RWPE1 (cell line): Measurements from ENCODE around the gene SNRPB2.

Experiments
- CTCF ChIA-PET: fragments of 350-600 bp; sonication (Branson Sonifier 250); formaldehyde crosslinking; extraction: SDS; loops from one replicate; lab custom pipeline; 2021; lab: Yijun Ruan, JAX
- POLR2A ChIA-PET: fragments of 400-600 bp; formaldehyde crosslinking; extraction: SDS; loops from one replicate; lab custom pipeline; 2020; ENCODE audit warnings: antibody characterized with exemption; ENCODE audit not compliant: low non-redundant PET; lab: Yijun Ruan, JAX
- DNase-seq: peaks from one replicate; pipeline ENCODE4 v3.0.0; 2012; ENCODE audit warnings: low spot score
- H3K27ac ChIP-seq: fragments of 450-650 bp; 2 replicates; pipeline ENCODE4 v1.5.1; 2017
- TF ChIP-seq, protein P1 (sequence below): fragments of 450-650 bp; conservative IDR thresholded peaks from 2 replicates; pipeline ENCODE4 v1.5.1; 2017; ENCODE audit warnings: low read depth, mild to moderate bottlenecking

SNRPB2 gene

GRCh38 chr20:16714242-16714641 is 15.6 kb upstream of the SNRPB2 start:
- ChIA-PET CTCF (no interaction called here), POLR2A (no interaction called here)
- DNase-seq: no peak
- no peak overlapping the region for H3K27ac ChIP-seq
- TF ChIP-seq, protein P1, sequence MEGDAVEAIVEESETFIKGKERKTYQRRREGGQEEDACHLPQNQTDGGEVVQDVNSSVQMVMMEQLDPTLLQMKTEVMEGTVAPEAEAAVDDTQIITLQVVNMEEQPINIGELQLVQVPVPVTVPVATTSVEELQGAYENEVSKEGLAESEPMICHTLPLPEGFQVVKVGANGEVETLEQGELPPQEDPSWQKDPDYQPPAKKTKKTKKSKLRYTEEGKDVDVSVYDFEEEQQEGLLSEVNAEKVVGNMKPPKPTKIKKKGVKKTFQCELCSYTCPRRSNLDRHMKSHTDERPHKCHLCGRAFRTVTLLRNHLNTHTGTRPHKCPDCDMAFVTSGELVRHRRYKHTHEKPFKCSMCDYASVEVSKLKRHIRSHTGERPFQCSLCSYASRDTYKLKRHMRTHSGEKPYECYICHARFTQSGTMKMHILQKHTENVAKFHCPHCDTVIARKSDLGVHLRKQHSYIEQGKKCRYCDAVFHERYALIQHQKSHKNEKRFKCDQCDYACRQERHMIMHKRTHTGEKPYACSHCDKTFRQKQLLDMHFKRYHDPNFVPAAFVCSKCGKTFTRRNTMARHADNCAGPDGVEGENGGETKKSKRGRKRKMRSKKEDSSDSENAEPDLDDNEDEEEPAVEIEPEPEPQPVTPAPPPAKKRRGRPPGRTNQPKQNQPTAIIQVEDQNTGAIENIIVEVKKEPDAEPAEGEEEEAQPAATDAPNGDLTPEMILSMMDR: no peak

DNA sequence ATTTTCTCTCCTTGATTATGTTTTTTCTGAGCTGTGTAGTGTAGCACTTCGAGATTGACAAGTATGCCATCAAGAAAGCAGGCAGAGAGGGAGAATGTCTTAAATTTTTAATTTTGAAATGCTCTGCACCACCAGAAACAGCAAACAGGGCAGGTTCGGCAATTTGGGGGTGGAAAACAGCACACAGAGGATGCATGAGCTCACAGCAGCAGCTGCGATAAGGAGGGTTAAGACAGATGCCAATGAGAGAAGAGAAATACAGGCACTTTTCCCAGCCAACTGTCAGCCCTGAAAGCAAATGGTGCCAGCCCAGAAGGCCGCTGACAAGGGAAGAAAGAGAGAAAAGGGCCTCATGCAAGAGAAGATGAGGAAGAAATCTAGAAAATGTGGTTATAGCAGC is 15.1 kb upstream of the SNRPB2 start:
- H3K27ac ChIP-seq: no peak overlapping the region
- TF ChIP-seq, protein P1: no peak
- no peak for DNase-seq
- ChIA-PET CTCF (no interaction called here), POLR2A (no interaction called here)

DNA sequence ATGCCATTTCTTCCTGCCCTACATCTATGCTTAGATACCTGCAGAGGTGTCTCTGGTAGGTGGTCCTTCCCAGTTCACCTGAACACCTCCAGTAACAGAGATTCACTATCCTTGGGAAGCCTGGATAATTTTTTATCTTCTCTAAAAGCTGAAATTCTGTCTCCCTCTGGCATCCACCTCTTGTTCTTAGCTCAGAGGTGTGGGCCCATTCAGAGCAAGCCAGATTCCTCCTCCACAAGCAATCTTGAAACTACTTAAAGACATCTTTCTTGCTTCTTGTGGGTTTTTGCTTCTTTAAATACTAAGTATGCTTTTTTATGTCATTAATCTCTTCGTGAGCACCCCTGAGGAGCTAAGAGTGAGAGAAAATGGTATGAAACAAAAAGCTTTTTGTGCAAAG is 10.4 kb upstream of the SNRPB2 start:
- ChIA-PET POLR2A (no interaction called here), CTCF (interaction anchor here (0.7 kb wide), 1 partner anchor 9 kb away, joined by 3 read pairs; no protein-coding TSS in a partner anchor)
- no peak overlapping the region for H3K27ac ChIP-seq
- DNase-seq: no peak
- TF ChIP-seq, protein P1: no peak

DNA sequence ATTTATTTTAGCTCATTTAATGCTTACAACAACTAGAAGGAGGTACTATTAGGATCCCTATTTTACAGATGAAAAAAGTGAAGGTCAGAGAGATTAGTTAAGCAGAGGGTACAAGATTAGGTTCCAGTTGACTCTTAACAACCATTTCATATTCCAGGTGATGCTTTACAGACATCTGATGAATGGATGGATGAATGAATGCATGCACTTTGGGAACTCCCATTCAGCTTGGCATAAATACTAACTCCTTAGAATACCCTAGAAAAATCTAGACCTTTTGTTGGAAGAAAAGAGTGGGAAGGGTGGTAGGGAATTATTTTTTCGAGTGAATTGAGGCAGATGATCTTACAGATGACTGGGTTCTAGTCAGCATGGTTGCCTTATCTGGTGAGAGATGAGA is 746 bp upstream of the SNRPB2 start:
- DNase-seq: no peak
- TF ChIP-seq, protein P1: no peak
- ChIA-PET CTCF (no interaction called here), POLR2A (no interaction called here)
- H3K27ac ChIP-seq: peak overlapping the region; percentile 70; the same call in 1 of the 2 replicates

- TF ChIP-seq, protein P1: no peak
- H3K27ac ChIP-seq: no peak overlapping the region
- ChIA-PET CTCF (no interaction called here), POLR2A (no interaction called here)
- no peak for DNase-seq
Measured at GRCh38 chr20:16732506-16733152, 2.8 kb downstream of the SNRPB2 start.

- no peak overlapping the region for H3K27ac ChIP-seq
- ChIA-PET POLR2A (interaction anchor here (1.0 kb wide), 1 partner anchor 10 kb away, joined by 3 read pairs; no protein-coding TSS in a partner anchor), CTCF (interaction anchor here (0.7 kb wide), 2 partner anchors 20 to 21 kb away, joined by 4 read pairs; no protein-coding TSS in a partner anchor)
- TF ChIP-seq, protein P1: no peak
- DNase-seq: no peak
Measured at GRCh38 chr20:16740365-16741072, 10.7 kb downstream of the SNRPB2 start.
